HG03066 (cell line): ENCODE results near the gene ZHX3.
"Not testable (repeated sequence)": the region's sequence is repeated elsewhere in the genome, so short reads cannot be mapped to it uniquely, and the experiment has no call there.

Source experiments
- ATAC-seq: cut with Tn5 transposase; IDR thresholded peaks from one replicate; pipeline ENCODE4 v1.9.1; 2021; ENCODE audit warnings: low read depth; ENCODE audit not compliant: unreplicated experiment

The ZHX3 gene

DNA sequence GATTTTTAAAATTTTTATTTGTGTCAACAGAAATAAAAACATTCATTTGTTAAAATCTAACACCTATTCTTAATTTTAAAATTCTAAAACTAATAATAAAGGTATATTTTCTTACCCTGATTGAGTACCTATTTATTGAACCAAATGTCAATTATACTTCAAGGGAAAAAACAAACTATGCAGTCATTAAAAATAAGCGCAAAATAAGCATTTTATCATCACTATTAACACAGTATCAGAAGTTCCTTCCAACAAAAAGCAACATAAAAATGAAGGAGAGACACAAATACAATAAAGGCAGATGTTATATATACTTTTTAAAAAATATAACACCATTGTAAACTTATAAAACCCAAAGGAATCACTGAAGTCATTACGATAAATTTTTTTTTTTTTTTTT, 52.7 kb downstream of the ZHX3 start:
- ATAC-seq: no peak

DNA sequence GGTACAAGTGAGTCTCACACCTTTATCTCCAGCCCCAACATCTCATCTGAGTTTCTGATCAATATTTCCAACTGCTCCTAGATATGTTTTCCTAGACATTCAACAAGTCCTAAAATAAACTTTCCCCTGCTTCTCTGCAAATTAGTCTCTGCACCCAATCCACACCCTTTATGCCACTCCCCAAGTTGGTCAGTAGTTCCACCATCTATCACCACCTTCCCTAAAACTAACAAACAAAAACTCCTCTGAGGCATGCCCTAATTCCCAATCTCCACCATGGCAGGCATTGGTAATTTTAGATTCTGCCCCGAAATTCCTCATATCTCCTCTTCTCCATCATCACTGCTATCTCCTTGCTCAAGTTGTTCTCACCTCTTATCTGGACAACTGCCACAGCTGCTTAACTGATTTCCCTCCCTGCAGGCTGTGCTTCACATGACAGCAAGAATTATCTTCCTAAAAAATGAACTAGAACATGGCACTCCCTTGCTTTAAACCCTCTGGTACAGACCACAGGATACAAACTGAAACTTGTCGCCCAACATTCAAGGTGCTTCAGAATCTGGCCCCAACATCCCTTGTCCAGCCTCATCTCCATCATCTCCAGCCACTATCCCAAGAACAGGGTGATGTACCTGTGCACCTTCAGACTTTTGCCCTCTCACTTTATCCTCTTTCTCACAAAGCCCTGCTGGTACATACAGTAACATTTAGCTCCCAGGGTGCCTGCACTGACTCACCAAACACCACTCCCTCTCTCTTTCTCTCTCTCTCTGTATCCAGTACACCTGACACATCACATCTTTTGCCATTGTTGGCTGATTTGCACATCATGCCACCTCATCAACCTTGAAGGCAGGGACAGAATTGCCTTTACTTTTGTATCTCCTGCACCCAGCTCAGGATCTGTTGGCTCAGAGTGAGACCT, 55.5 kb downstream of the ZHX3 start:
- no peak for ATAC-seq

DNA sequence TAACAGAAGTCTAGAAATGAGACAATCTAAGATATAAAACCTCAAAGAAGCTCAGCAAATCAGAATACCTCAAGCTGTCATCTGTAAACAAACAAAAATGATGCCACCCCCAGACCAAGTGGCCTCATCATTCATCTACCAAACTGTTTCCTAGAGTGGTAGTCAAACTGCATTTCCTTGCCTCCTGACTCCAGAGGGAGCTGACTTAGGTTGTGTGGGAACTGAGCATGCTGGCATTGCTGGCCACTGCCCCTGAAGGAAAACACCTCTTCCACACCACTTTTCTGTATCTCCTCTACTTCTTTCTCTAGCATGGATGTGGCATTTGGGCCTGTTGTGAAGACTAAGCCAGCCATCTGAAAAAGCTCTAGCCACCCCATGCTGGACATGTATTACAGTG, 56.3 kb downstream of the ZHX3 start:
- ATAC-seq: no peak

DNA sequence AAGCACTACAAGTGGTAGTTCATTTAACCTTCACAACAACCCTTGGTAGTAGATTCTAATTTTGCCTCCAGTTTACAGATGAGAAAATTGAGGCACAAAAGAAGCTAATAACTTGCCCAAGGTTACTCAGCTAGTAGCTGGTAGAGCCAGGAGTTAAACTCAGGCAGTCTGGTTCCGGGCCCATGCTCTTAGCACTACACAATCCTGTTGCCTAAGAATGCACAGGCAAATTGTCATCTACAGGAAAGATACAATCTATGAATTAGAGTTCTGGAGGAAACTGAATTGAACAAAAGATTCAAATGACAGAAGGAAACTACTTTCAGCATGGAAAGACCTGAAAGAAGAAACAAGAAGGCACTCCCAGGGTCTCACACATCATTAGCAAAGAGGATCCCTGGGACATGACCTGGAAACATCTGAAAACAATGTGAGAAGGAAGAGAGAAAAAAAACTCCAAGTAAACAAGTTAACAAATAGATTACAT, 56.8 kb downstream of the ZHX3 start:
- ATAC-seq: no peak

DNA sequence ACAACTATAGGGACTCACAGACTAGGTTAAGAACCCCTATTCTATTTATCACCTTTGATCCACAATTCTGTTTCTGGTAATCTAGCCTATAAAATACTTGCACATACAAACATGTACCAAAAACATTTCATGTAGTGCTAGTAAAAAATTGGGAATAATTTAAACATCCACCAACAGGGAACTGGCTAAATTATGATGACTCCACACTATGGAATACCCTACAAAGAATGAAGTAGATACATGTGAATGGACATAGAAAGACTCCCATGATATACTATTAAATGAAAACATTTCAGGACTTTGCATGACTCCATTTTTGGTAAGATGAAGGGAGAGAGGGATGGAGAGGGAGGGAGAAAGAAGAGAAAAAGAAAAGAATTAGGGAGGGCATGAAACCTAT, 58.2 kb downstream of the ZHX3 start:
- ATAC-seq: no peak

DNA sequence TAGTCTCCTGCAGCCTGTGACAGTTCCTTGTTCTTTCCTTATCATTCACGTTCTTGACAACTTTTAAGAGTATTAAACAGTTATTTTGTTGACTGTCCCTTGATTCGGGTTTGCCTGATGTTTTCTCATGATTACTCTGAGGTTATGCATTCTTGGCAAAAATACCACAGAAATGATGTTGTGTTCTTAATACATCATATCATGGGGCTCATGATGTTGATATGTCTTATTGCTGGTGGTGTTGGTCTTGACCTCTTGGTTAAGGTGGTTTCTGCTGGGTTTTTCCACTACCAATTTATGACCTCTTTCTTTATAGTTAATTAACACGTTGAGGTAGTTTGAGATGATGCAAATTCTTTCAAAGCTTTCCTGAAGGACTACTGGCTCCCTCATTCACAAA, 59.1 kb downstream of the ZHX3 start:
- no peak for ATAC-seq

DNA sequence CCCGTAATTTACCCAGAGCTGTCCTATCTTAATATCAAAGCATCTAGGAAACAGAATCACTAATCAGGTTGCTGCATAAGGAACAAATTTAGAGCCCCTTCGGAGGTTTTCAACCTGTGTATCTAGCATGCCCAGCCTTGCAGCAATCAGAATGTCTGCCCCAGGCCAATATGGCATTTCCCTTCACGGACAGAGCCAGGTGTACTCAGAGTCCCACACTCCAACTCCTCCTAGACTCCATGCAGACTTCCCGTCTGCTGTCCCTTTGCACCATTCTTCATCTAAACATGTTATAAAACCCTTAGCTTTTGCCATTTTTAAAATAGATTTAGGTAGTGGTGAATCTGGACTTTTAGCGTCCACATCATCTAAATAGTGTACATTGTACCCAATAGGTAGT, 61.0 kb downstream of the ZHX3 start:
- no peak for ATAC-seq

DNA sequence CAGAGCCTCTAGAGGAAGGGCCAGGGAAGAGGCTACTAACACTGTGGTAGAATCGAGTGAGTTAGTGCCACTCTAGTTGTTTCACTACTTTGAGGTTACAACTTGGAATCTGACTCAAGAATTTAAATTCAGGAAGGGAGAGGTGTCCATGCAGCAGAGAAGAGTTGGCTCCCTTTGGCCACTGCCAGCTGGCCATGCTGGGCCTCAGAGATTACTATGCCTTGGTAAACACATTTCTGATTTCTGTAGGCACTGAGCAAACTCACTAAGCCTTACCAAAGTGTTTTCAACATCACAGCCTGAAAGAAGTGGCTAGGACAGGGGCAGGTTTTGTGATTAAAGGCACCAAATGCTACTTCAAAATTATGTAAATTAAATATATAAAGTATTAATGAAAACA, 61.9 kb downstream of the ZHX3 start:
- ATAC-seq: no peak

DNA sequence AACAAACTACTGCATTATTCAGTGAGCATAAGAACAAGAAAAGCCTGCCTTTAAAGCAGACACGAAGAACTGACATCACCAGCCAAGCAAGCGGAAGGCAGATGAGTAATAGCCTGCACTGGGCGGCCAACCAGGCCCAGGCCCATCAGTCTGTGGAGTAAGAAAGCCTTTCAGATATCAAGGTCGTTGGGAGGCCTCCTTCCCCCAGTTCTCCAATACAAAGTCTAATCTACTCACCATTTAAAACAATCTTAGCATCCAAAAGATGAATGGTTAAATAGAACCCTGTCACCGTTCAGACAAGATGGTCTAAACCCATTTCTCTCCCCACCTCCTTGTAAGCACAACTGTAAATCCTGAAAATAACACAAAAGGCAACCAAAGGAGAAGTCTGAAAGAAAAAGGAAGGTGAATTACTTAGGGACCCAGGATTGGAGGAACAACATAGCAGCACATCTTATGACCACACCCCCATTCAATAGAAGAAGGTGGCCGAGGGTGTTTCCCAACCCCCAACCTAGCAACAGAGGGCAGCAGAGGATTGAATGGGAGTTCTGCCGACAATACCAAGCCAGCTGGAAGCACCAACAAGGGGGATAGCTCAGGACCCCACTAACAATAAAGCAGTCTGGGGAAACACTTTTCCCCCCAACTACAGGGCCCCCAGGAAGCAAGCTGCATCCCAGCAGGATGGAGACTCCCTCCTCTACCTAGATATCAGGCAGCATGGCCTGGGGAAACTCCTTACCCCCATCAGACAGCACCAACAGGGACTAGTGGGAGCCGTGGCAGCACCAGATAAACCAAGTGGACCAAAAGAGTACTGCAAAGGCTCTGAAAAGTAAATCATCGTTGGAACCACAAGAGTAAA, 67.9 kb downstream of the ZHX3 start:
- ATAC-seq: no peak

DNA sequence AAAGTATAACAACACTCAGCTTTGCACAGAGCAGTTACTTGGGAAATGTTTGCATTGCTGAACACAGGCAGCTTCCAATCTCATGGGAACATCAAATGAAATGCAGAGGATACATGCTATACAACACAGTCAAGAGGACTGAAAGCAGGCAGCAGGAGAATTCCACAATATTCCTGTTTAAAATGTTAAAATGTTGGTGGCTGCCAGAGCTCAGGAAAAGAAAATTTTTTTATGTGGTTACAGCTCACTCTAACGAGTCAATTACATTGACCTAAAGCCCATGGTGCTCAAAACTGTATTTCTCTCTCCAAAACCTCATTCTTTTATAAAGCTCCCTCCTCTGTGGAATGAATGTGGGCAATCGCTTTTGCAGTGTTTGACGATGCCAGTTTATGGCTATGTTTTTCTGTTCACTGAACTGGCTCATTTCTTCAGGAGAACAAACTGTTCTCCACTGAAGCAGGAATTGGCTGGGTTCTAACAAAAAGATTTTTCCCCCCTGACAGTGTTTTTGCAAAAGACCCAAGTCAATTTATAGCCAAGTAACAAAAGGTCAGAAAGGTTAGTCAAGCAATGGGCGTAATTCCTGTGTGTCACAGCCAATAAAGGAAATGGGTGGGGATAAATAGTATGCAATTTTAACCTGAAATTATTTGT, 69.0 kb downstream of the ZHX3 start:
- ATAC-seq: no peak

DNA sequence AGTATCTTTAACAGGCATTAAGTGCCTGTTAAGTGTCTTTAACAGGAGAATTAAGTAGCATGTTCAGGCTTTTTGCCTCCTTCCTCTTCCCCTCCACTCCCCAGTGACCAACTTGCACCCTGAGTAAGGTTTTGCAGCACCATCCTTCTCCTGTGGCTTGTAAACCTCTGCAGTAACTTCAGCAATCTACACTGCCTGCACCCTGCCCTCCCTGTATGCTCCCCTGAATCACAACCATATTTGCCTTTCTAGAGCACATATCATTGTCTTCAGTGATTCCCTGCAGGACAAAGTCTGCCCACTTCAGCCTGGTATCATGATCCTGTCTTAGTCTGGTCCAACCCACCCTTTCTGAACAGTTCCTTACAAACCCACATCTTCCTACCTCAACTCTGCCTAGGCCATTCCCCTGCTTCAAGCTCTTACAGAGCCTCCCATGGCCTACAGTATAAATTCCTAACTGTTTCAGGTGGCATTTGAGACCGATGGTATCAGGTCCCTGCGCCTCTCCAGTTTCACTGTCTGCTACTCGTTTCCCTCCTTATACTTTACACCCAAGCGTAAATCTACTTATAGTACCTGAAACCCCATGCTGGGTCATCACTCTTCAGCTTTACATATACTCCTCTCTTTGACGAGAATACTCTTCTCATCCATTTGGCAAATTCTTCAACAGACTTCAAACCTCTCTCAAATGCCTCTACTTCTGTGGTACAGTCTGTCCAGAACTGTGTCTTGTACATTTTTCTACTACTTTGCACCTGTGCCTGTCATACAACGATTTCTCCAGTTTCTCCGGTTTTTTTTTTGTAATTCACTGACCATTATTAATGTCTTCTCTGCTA, 69.8 kb downstream of the ZHX3 start:
- ATAC-seq: no peak

DNA sequence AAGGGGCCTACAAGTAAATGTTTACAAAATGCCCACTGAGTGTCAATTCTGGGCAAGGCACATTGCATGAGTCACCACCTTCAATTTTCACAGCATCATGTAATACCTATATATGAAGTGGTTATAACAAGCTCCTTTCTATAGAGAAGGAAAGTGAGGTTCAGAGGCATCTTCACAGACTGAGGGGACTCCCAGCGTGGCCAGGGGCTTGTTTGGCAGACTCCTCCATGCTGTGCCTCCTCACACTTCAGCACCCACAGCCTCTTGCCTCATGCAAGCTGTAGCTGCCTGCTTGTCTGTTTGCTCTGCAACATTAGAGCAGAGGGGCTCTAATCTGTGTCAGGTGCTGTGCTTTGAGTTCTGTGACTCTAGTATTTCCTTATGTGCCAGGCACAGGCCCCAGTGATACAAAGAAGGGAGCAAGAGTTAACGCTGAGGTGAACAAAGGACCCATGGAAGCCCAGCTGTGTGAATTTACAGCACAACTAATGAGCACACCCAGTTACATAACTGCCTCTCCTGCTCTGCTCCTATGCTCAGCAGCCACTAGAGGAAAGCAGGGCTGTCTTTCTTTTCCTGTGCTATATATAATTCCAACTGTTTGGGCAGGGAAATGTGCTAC, 72.3 kb downstream of the ZHX3 start:
- no peak for ATAC-seq

DNA sequence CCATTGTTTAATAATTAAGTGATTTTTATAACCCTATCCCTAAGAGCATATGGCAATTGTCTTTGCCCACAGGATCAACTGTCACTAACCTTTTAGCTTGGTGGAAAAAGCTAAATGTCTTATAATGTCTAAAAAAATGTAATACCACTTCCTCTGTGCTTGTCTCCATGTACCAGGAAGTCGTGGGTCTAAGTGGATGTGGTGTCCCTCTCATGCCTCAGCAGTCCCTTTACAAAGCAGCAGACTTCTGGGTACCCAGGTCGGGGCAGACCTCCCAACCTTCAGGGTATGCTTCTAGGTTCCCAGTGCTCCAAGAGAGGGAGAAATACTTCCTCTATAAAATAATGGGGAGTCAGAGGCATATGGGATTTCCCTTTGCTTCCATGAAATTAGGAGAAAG, 74.7 kb downstream of the ZHX3 start:
- ATAC-seq: no peak

DNA sequence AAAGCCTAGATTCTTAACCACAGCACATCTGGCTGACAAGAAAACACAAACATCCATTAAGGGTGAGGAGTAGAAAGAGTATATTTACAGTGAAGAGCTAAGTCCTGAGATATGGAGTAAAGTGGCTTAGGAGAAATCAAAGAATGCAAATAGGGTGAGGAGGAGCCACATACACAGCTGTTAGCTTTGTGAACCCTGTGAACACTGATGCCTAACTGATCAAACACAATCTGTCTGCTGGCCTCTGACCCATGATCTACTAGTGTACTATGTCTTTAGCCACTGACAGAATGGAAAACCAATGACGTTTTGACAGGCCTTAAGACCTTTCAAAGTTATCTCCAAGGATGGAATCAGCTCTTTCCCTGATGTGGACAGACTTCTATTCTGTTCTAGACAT, 75.2 kb downstream of the ZHX3 start:
- ATAC-seq: no peak

DNA sequence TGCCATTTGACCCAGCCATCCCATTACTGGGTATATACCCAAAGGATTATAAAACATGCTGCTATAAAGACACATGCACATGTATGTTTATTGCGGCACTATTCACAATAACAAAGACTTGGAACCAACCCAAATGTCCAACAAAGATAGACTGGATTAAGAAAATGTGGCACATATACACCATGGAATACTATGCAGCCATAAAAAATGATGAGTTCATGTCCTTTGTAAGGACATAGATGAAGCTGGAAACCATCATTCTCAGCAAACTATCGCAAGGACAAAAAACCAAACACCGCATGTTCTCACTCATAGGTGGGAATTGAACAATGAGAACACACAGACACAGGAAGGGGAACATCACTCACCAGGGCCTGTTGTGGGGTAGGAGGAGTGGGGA, 80.3 kb downstream of the ZHX3 start:
- ATAC-seq: not testable (repeated sequence)

DNA sequence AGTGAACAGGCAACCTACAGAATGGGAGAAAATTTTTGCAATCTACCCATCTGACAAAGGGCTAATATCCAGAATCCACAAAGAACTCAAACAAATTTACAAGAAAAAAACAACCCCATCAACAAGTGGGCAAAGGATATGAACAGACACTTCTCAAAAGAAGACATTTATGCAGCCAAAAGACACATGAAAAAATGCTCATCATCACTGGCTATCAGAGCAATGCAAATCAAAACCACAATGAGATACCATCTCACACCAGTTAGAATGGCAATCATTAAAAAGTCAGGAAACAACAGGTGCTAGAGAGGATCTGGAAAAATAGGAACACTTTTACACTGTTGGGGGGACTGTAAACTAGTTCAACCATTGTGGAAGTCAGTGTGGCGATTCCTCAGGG, 80.7 kb downstream of the ZHX3 start:
- ATAC-seq: not testable (repeated sequence)

DNA sequence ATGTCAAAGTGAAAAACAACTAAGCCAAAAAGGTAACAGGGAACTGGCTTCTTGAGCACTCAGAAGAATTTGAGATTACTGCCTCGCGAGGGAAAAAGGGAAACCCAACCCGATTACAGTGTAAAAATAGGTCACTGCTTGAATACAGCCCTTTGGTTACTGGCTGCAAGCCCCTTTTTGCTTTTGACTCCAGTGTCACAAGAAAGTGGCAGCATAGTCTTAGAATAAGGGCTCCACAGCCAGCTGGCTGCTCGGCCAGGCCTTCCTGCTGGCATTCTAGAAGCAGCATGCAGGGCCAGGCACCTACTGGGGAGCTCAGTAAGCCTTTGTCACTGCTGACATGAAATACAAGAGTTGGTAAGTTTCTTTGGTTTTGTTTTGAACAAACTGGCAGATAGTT, 83.0 kb downstream of the ZHX3 start:
- no peak for ATAC-seq

DNA sequence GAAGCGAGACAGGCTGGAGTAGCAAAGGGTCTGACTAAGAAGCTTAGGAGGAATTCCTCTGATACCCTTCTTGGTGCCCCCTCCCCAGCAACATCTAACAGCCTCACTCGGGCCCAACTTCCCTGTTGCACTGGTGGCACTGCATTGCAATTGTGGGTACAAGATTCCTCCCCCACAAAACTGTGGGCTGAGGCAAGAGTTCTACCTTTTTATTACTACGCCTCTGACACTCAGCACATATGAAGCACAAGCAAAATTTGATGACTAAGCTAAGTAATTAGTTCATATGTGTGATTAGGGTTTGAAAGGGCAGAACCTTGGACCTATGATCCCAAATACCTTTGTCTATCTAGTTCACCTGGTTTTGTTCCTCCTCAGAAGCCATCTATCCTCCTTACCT, 83.5 kb downstream of the ZHX3 start:
- ATAC-seq: no peak
